HG03280 (cell line): ENCODE results near the gene GSC2.

Source experiments
- ATAC-seq: cut with Tn5 transposase; IDR thresholded peaks from one replicate; pipeline ENCODE4 v1.9.1; 2021; ENCODE audit warnings: mild to moderate bottlenecking, moderate library complexity; ENCODE audit not compliant: unreplicated experiment

Gene GSC2

DNA sequence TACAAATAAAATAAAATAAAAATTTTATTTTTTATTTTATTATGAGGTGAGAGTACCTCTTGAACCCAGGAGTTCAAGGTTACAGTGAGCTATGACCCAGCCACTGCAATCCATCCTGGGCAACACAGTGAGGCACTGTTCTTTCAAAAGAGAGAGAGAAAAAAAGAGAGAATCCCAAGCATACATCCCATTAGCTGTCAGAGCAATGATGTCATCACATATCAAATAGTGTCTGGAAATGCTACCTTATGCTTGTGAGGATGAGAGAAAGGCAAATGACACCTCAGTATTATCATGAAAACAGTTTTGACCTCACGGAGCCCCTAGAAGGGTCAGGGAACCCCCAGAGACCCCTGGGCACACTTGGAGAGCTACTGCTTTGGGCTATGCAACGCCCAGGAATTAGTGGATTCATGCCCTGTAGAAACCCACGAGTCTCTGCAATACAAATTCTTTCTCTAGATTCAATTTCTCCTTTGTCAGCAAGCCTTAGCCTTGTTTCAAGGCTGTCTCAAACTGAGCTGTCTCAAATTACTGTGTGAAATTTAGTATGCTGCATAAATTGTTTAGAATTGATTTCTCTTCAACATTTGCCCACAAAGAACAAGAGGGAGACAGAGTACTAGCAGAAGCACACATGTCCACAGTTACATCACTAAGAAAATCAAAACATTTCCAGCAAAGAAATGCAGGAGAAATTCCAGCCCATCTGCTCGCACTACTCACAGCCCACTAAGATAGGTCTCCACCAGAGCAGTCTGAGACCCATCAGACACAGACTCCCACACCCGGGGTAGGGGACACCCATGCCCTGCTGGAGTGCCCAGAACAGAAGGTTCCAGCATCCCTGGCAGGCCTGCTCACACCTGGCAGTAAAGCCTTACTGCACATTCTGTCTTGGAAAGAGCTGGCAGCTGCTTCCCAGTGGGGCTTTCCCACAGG is 45.9 kb downstream of the GSC2 start:
- ATAC-seq, result no peak

DNA sequence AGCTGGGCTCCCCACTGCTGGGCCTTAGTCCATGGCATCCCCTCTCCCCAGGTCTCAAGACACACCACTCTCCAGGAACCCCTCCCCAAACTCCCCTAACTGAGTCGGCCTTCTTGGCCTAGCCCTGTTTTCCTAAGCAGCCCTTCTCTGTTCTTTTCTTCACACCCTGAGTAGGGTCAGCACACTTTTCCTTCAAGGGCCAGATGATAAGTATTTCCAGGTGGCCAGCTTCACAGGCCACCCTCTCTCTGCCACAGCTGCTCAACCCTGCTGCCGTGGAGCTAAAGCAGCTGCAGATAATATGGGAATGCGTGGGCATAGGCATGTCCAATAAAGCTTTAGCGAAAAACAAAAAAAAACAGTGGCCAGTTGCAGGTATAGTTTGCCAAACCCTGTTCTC is 51.9 kb downstream of the GSC2 start:
- no peak for ATAC-seq

GRCh38 chr22:19097518-19097917 is 52.6 kb downstream of the GSC2 start:
- no peak for ATAC-seq
